GM23338 (cell line): ENCODE results near the gene NPHP4. TPM values are rescaled to one million over a fixed set of nuclear protein-coding genes. Genes with fewer than 3 reads are reported as not detected.

Source experiments
- ATAC-seq: fragments of 200-7000 bp; cut with Tn5 transposase; 3 replicates; pipeline ENCODE4 v1.9.1; 2020
- DNase-seq: peaks from one replicate; pipeline ENCODE4 v3.0.0-alpha.2; 2015; ENCODE audit warnings: low spot score
- H2AFZ ChIP-seq: fragments of 200-600 bp; sonication (generic); 2 replicates; pipeline ENCODE4 v1.8.0; 2016; ENCODE audit warnings: antibody characterized with exemption, mild to moderate bottlenecking, moderate library complexity
- H3F3A ChIP-seq: fragments of 200-600 bp; sonication (generic); replicated peaks from 2 replicates; pipeline ENCODE4 v1.8.0; 2017; ENCODE audit warnings: antibody characterized with exemption, mixed run types, low read depth
- H3K27ac ChIP-seq: fragments of 200-600 bp; sonication (generic); 2 replicates; pipeline ENCODE4 v1.6.1; 2016; ENCODE audit warnings: low read depth
- H3K27me3 ChIP-seq: fragments of 200-600 bp; sonication (generic); 2 replicates; pipeline ENCODE4 v1.8.0; 2016; ENCODE audit warnings: mild to moderate bottlenecking, mixed run types, moderate library complexity; ENCODE audit not compliant: insufficient read depth
- H3K36me3 ChIP-seq: fragments of 200-600 bp; sonication (generic); 2 replicates; pipeline ENCODE4 v1.8.0; 2016; ENCODE audit warnings: mild to moderate bottlenecking; ENCODE audit not compliant: insufficient read depth
- H3K4me1 ChIP-seq: fragments of 200-600 bp; sonication (generic); 2 replicates; pipeline ENCODE4 v1.8.0; 2016; ENCODE audit warnings: mild to moderate bottlenecking, moderate library complexity; ENCODE audit not compliant: insufficient read depth
- H3K4me2 ChIP-seq: fragments of 200-600 bp; sonication (generic); 2 replicates; pipeline ENCODE4 v1.7.1; 2017; ENCODE audit warnings: mixed run types
- H3K4me3 ChIP-seq: fragments of 200-600 bp; sonication (generic); 2 replicates; pipeline ENCODE4 v1.6.1; 2016; ENCODE audit warnings: mixed run types
- H3K79me2 ChIP-seq: fragments of 200-600 bp; sonication (generic); replicated peaks from 2 replicates; pipeline ENCODE4 v1.8.0; 2017; ENCODE audit warnings: mild to moderate bottlenecking; ENCODE audit not compliant: insufficient read depth
- H3K9me2 ChIP-seq: fragments of 200-600 bp; sonication (generic); 2 replicates; pipeline ENCODE4 v1.8.0; 2017; ENCODE audit not compliant: insufficient read depth
- H4K20me1 ChIP-seq: fragments of 200-600 bp; sonication (generic); replicated peaks from 2 replicates; pipeline ENCODE4 v1.8.0; 2017; ENCODE audit warnings: mild to moderate bottlenecking; ENCODE audit not compliant: insufficient read depth
- H3K27ac Mint-ChIP-seq: 2 replicates; pipeline ENCODE4 v1.8.0; 2020; ENCODE audit warnings: inconsistent platforms, mild to moderate bottlenecking, moderate library complexity, mixed read lengths
- H3K27me3 Mint-ChIP-seq: 3 replicates; pipeline ENCODE4 v1.8.0; 2022; ENCODE audit warnings: low read depth, mild to moderate bottlenecking, moderate library complexity, mixed read lengths, inconsistent platforms; ENCODE audit not compliant: insufficient read depth, poor library complexity
- H3K36me3 Mint-ChIP-seq: 3 replicates; pipeline ENCODE4 v1.8.0; 2021; ENCODE audit warnings: low read depth, mild to moderate bottlenecking, inconsistent platforms, moderate library complexity, mixed read lengths
- H3K4me1 Mint-ChIP-seq: 3 replicates; pipeline ENCODE4 v1.8.0; 2020; ENCODE audit warnings: mild to moderate bottlenecking, inconsistent platforms, mixed read lengths
- H3K4me3 Mint-ChIP-seq: 3 replicates; pipeline ENCODE4 v1.8.0; 2021; ENCODE audit warnings: moderate library complexity, mild to moderate bottlenecking, inconsistent platforms, mixed read lengths
- H3K9me3 Mint-ChIP-seq: 3 replicates; pipeline ENCODE4 v1.8.0; 2020; ENCODE audit warnings: moderate library complexity, mild to moderate bottlenecking, inconsistent platforms, mixed read lengths
- CREB1 ChIP-seq: fragments of 250-450 bp; sonication (Bioruptor Pico); IDR thresholded peaks from 2 replicates; pipeline ENCODE4 v1.5.0; 2020; ENCODE audit warnings: low read depth, mild to moderate bottlenecking, moderate library complexity
- CTCF ChIP-seq, 2 experiments: fragments of 200-600 bp in 1 of 2; sonication (generic) in 1 of 2; conservative IDR thresholded peaks; 2 replicates each; pipeline versions ENCODE4 v1.5.1 to v1.6.1; 2016 to 2017; ENCODE audit warnings: antibody characterized with exemption in 2 of 2, low read depth in 2 of 2, mild to moderate bottlenecking in 2 of 2, moderate library complexity in 1 of 2
- EZH2 ChIP-seq: fragments of 200-600 bp; sonication (generic); IDR thresholded peaks from one replicate; pipeline ENCODE4 v1.8.0; 2017; ENCODE audit warnings: antibody characterized with exemption, mild to moderate bottlenecking, low read depth; ENCODE audit not compliant: unreplicated experiment
- EZH2phosphoT487 ChIP-seq: fragments of 200-600 bp; sonication (generic); IDR thresholded peaks from one replicate; pipeline ENCODE4 v1.8.1; 2018; ENCODE audit warnings: antibody characterized with exemption; ENCODE audit not compliant: unreplicated experiment
- JUNB ChIP-seq: IDR thresholded peaks from one replicate; pipeline ENCODE4 v1.6.1; 2016; ENCODE audit warnings: antibody characterized with exemption; ENCODE audit not compliant: unreplicated experiment
- NANOG ChIP-seq: IDR thresholded peaks from 2 replicates; pipeline ENCODE4 v1.6.1; 2016; ENCODE audit warnings: antibody characterized with exemption, borderline replicate concordance
- POLR2AphosphoS5 ChIP-seq: IDR thresholded peaks from 2 replicates; pipeline ENCODE4 v1.6.1; 2016; ENCODE audit warnings: antibody characterized with exemption, low read depth
- REST ChIP-seq: IDR thresholded peaks from one replicate; pipeline ENCODE4 v1.6.1; 2018; ENCODE audit warnings: antibody characterized with exemption; ENCODE audit not compliant: unreplicated experiment
- STAT1 ChIP-seq: IDR thresholded peaks from one replicate; pipeline ENCODE4 v1.6.1; 2016; ENCODE audit warnings: antibody characterized with exemption; ENCODE audit not compliant: unreplicated experiment
- ZNF114 ChIP-seq: fragments of 250-450 bp; sonication (Bioruptor Pico); IDR thresholded peaks from 2 replicates; pipeline ENCODE4 v1.5.0; 2020; ENCODE audit warnings: mild to moderate bottlenecking, moderate library complexity
- ZNF331 ChIP-seq: fragments of 250-450 bp; sonication (Bioruptor Pico); IDR thresholded peaks from 2 replicates; pipeline ENCODE4 v1.5.0; 2020; ENCODE audit warnings: low read depth, mild to moderate bottlenecking, moderate library complexity
- polyA plus RNA-seq: library from polyadenylated mRNA; unstranded; fragments of >200 nt; fragmentation: Nextera tagmentation; extraction: Ambion mirVana; gene quantifications from 2 replicates; pipeline ENCODE4 v1.2.1, GENCODE V29; 2016
- total RNA-seq: library from RNA; depleted of rRNA; stranded (reverse); fragments of >200 nt; shearing (Covaris generic); gene quantifications from 2 replicates; pipeline ENCODE4 v1.2.3, GENCODE V29; 2014
- TF ChIP-seq, protein P1 (sequence below): fragments of 250-450 bp; sonication (Bioruptor Pico); IDR thresholded peaks from 2 replicates; pipeline ENCODE4 v1.5.0; 2020; ENCODE audit warnings: mild to moderate bottlenecking, moderate library complexity
- TF ChIP-seq, protein P2 (sequence below): IDR thresholded peaks from 2 replicates; pipeline ENCODE4 v1.6.1; 2016; ENCODE audit warnings: antibody characterized with exemption

The NPHP4 gene
- total and polyA plus RNA-seq, 2 experiments from 2014 or later: 2.5 to 12.4 TPM

DNA sequence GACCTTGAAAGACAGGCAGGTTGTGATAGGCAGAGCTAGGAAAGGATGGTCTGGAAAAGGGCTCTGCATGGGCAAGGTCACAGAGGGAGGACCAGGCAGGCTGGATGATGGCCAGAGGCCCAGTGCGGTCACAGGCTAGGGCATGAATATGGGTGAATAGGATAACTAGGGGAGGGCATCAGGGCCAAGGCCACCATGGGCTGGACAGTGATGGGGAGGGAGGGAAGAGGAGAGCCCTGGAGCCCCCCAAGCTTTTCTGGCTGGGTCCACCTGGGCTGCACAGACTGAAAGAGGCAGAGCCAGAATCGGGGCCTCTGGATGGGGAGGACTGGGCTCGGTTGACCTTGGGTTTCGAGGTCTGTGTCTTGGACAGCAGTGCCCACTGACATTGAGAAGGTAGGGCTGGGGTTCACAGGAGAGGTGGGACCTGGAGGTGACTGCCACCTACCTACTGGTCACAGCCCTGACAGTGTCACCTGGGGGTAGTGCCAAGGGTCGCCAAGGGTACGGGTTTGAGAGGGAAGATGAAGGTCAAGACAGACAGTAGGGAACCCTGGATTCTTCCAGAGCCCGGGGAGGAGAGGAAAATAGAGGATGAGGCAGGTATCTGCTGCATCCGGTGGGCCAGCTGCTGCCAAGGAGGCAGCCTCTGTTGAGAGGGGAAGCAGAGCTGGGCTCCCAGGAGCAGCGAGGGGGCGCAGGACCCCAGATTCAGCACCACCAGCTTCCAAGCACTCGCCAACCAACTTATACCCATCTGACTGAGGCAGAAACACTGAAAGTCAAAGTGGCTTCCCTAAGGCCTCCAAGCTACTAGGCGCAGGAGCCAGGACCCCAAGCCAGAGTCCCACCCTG is 6.1 kb upstream of the NPHP4 start:
- Histone ChIP-seq H3K4me1 (peaks cover 9% of the 10 kb centered on the region; the same call in 1 of the 2 replicates), H3K27me3 (peaks cover 23% of the 10 kb centered on the region), H3K36me3 (no peaks in the 10 kb centered on the region), H3K79me2 (no peaks in the 10 kb centered on the region), H3K4me2 (no peak overlapping the region), H2AFZ (no peak overlapping the region), H3K4me3 (no peak overlapping the region), H4K20me1 (no peaks in the 10 kb centered on the region; the same call in 1 of the 2 replicates), H3F3A (no peaks in the 10 kb centered on the region), H3K9me2 (no peaks in the 10 kb centered on the region), H3K27ac (no peak overlapping the region)
- Mint-ChIP-seq H3K9me3 (no peaks in the 10 kb centered on the region), H3K27me3 (peaks cover 30% of the 10 kb centered on the region), H3K4me3 (no peak overlapping the region), H3K27ac (no peak overlapping the region), H3K4me1 (peaks cover 17% of the 10 kb centered on the region), H3K36me3 (no peaks in the 10 kb centered on the region)
- TF ChIP-seq, protein P1, sequence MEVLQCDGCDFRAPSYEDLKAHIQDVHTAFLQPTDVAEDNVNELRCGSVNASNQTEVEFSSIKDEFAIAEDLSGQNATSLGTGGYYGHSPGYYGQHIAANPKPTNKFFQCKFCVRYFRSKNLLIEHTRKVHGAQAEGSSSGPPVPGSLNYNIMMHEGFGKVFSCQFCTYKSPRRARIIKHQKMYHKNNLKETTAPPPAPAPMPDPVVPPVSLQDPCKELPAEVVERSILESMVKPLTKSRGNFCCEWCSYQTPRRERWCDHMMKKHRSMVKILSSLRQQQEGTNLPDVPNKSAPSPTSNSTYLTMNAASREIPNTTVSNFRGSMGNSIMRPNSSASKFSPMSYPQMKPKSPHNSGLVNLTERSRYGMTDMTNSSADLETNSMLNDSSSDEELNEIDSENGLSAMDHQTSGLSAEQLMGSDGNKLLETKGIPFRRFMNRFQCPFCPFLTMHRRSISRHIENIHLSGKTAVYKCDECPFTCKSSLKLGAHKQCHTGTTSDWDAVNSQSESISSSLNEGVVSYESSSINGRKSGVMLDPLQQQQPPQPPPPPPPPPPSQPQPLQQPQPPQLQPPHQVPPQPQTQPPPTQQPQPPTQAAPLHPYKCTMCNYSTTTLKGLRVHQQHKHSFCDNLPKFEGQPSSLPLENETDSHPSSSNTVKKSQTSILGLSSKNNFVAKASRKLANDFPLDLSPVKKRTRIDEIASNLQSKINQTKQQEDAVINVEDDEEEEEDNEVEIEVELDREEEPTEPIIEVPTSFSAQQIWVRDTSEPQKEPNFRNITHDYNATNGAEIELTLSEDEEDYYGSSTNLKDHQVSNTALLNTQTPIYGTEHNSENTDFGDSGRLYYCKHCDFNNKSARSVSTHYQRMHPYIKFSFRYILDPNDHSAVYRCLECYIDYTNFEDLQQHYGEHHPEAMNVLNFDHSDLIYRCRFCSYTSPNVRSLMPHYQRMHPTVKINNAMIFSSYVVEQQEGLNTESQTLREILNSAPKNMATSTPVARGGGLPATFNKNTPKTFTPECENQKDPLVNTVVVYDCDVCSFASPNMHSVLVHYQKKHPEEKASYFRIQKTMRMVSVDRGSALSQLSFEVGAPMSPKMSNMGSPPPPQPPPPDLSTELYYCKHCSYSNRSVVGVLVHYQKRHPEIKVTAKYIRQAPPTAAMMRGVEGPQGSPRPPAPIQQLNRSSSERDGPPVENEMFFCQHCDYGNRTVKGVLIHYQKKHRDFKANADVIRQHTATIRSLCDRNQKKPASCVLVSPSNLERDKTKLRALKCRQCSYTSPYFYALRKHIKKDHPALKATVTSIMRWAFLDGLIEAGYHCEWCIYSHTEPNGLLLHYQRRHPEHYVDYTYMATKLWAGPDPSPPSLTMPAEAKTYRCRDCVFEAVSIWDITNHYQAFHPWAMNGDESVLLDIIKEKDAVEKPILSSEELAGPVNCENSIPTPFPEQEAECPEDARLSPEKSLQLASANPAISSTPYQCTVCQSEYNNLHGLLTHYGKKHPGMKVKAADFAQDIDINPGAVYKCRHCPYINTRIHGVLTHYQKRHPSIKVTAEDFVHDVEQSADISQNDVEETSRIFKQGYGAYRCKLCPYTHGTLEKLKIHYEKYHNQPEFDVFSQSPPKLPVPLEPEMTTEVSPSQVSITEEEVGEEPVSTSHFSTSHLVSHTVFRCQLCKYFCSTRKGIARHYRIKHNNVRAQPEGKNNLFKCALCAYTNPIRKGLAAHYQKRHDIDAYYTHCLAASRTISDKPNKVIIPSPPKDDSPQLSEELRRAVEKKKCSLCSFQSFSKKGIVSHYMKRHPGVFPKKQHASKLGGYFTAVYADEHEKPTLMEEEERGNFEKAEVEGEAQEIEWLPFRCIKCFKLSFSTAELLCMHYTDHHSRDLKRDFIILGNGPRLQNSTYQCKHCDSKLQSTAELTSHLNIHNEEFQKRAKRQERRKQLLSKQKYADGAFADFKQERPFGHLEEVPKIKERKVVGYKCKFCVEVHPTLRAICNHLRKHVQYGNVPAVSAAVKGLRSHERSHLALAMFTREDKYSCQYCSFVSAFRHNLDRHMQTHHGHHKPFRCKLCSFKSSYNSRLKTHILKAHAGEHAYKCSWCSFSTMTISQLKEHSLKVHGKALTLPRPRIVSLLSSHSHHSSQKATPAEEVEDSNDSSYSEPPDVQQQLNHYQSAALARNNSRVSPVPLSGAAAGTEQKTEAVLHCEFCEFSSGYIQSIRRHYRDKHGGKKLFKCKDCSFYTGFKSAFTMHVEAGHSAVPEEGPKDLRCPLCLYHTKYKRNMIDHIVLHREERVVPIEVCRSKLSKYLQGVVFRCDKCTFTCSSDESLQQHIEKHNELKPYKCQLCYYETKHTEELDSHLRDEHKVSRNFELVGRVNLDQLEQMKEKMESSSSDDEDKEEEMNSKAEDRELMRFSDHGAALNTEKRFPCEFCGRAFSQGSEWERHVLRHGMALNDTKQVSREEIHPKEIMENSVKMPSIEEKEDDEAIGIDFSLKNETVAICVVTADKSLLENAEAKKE (CRISPR knock-in tag): no peak
- TF ChIP-seq CREB1 (CRISPR knock-in tag) (no peak), CTCF (conservative IDR thresholded peaks at IDR 0.05; ENCODE audit: low read depth in 2 of 2) (no peak), EZH2 (no peak), REST (no peak), ZNF114 (CRISPR knock-in tag) (no peak), POLR2AphosphoS5 (no peak), EZH2phosphoT487 (no peak), ZNF331 (CRISPR knock-in tag) (no peak), STAT1 (no peak), JUNB (no peak), NANOG (no peak)
- TF ChIP-seq, protein P2, sequence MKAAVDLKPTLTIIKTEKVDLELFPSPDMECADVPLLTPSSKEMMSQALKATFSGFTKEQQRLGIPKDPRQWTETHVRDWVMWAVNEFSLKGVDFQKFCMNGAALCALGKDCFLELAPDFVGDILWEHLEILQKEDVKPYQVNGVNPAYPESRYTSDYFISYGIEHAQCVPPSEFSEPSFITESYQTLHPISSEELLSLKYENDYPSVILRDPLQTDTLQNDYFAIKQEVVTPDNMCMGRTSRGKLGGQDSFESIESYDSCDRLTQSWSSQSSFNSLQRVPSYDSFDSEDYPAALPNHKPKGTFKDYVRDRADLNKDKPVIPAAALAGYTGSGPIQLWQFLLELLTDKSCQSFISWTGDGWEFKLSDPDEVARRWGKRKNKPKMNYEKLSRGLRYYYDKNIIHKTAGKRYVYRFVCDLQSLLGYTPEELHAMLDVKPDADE: no peak
- ATAC-seq: no peak
- no peak for DNase-seq
